ENCODE measurements around the gene GANAB.

DNA sequence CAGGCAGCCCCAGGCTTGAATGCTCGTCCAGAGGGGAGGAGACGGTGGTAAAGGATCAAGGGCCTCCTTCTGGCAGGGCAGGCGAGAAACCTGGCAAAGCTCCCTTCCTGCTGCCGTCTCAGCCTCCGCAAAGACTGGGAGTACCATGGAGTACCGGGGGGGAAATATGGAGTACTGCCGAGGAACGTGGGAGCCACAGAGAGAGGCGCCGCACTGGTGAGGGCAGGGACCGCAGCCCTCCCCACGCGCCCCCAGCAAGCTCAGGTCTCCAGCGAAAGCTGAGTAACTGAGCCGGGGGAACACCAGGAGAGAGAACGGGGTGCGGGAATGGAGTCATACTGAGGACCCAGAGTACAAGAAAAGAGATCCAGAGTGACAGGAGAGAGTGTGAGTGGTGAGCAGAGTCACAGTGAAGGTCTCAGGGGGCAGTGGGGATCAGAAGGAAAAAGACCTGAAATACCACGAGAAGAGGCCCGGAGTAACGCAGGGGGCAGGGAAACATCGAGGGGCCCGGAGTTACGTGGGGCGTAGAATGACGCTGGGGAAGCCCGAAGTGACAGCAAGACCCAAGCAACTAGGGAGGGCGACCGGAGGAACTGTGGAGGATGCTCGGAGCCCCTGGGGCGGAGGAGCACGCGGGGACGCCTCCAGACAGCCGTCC is 34.6 kb downstream of the GANAB start:
- TF ChIP-seq, protein P1, sequence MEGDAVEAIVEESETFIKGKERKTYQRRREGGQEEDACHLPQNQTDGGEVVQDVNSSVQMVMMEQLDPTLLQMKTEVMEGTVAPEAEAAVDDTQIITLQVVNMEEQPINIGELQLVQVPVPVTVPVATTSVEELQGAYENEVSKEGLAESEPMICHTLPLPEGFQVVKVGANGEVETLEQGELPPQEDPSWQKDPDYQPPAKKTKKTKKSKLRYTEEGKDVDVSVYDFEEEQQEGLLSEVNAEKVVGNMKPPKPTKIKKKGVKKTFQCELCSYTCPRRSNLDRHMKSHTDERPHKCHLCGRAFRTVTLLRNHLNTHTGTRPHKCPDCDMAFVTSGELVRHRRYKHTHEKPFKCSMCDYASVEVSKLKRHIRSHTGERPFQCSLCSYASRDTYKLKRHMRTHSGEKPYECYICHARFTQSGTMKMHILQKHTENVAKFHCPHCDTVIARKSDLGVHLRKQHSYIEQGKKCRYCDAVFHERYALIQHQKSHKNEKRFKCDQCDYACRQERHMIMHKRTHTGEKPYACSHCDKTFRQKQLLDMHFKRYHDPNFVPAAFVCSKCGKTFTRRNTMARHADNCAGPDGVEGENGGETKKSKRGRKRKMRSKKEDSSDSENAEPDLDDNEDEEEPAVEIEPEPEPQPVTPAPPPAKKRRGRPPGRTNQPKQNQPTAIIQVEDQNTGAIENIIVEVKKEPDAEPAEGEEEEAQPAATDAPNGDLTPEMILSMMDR (IDR thresholded peaks at IDR 0.05), result no peak
- TF ChIP-seq POLR2A (IDR thresholded peaks at IDR 0.05), result no peak
- no peak for TF ChIP-seq EP300 (IDR thresholded peaks at IDR 0.05)
